Fibroblast of skin of scalp (primary cell): ENCODE measurements around the gene CNOT6L.
"Not testable (repeated sequence)": the region's sequence is repeated elsewhere in the genome, so short reads cannot be mapped to it uniquely, and the experiment has no call there.

Experiments used
- DNase-seq: peaks from one replicate; pipeline ENCODE4 v3.0.0-alpha.2; 2013

The CNOT6L gene

DNA sequence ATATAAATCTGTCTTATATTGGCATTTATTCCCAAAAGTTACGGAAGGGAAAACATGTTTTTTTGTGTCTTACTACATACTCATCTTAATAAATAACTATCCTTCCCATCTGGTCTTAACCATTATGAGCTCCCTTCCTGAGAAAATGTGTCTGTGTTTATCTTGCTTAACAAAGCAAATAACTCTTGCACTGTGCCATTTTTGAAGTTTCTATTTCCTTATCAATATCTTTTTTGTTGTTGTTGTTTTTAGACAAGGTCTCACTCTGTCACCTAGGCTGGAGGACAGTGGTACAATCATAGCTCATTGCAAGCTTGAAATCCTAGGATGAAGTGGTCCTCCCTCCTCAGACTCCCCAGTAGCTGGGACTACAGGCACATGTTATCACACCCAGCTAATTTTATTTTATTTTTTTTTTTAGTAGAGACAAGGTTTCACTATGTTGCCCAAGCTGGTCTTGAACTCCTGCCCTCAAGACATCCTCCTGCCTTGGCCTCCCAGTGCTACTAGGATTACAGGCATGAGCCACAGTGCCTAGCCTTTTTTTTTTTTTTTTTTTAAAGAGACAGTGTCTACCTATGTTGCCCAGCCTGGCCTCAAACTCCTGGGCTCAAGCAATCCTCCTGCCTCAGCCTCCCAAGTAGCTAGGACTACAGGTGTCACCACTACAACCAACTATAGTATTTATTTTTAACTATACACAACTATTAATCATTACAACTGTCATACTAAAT, 36.9 kb downstream of the CNOT6L start:
- no peak for DNase-seq

- not testable (repeated sequence) for DNase-seq
Measured at GRCh38 chr4:77780762-77781161, 38.4 kb downstream of the CNOT6L start.

GRCh38 chr4:77777135-77777807, 41.9 kb downstream of the CNOT6L start:
- DNase-seq = no peak

- no peak for DNase-seq
Measured at GRCh38 chr4:77776182-77777134, 42.7 kb downstream of the CNOT6L start.

- no peak for DNase-seq
Measured at GRCh38 chr4:77773101-77773500, 46.1 kb downstream of the CNOT6L start.

GRCh38 chr4:77771566-77771965, 47.6 kb downstream of the CNOT6L start:
- no peak for DNase-seq

DNA sequence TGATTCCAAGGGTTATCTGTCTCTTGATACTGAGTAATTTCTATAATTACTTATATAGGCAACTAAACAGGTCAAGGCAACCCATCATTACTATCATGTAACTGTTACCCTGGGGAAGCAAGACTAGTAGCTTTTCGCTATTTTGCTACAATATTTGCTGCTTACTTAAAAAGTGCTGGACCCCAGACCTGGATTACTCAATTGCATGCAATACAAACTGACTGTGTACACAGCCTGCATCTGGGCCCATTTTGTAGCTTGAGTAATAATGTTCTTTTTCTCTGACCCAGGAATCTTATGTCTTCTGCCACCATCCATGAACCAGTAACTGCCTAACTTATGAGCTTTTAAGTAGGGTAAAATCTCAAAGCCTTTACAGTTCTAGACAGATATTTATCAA, 53.4 kb downstream of the CNOT6L start:
- no peak for DNase-seq

GRCh38 chr4:77762531-77762930, 56.6 kb downstream of the CNOT6L start:
- no peak for DNase-seq

DNA sequence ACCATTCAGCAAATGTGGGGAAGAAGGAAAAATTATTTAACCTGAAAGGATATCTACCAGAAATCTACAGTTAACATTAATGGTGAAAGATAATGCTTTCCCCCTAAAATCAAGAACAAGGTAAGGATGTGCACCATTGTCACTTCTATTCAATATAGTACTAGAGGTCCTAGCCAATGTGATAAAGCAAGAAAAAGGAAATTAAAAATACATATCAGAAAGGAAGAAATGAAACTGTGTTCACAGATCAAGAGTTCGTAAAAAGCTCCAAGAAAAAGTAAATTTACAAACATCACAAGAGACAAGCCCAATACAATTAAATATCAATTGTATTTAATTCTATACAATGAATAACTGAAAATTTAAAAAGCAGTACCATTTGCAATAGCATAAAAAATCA, 57.6 kb downstream of the CNOT6L start:
- no peak for DNase-seq

GRCh38 chr4:77758804-77759203, 60.4 kb downstream of the CNOT6L start:
- DNase-seq = no peak

GRCh38 chr4:77751764-77752163, 67.4 kb downstream of the CNOT6L start:
- no peak for DNase-seq

GRCh38 chr4:77745792-77746191, 73.4 kb downstream of the CNOT6L start:
- DNase-seq = no peak

DNA sequence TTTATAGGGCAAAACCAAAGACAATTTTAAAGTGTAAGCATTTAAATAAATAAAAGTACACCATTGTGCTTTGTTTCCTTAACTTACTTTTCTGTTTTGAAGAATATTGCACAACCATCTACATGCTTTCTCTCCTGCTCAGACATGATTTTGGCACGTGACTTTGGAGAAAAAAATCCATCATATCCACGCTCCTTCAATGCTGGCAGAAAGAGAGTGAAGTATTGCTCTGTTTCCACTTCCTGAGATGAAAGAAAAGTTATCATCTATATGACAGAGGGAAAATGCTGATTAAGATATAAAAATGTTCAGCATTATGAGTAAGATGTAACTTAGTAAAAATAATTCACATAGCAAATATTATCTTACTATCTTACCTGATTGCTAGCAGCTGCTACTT, 77.1 kb downstream of the CNOT6L start:
- no peak for DNase-seq

- no peak for DNase-seq
Measured at GRCh38 chr4:77740480-77740879, 78.7 kb downstream of the CNOT6L start.

DNA sequence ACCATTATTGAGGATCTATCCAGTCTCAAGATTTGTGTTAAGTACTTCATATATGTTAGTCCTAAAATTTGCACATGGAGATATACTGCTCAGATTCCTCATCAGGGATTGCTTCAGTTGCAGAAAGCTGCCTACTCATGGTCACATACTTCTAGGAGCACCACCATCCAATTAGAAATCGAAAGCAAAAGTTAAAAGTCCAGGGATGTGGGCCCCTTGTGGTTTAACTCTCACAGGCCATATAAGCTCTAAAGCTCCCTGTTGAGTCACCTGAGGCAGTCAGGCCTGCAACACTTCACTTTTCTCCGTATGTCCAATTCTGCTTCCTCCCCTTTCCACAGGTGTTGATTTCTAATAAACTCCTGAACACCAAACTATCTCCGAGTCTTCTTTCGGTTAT, 84.2 kb downstream of the CNOT6L start:
- peak; percentile 52 for DNase-seq

GRCh38 chr4:77731656-77732055, 87.5 kb downstream of the CNOT6L start:
- DNase-seq = no peak

- DNase-seq = no peak
Measured at GRCh38 chr4:77728420-77728819, 90.7 kb downstream of the CNOT6L start.

- no peak for DNase-seq
Measured at GRCh38 chr4:77721073-77721472, 98.1 kb downstream of the CNOT6L start.

GRCh38 chr4:77718500-77718899, 100.7 kb downstream of the CNOT6L start:
- peak; percentile 6 for DNase-seq

- DNase-seq = no peak
Measured at GRCh38 chr4:77715414-77716290, 103.5 kb downstream of the CNOT6L start.

DNA sequence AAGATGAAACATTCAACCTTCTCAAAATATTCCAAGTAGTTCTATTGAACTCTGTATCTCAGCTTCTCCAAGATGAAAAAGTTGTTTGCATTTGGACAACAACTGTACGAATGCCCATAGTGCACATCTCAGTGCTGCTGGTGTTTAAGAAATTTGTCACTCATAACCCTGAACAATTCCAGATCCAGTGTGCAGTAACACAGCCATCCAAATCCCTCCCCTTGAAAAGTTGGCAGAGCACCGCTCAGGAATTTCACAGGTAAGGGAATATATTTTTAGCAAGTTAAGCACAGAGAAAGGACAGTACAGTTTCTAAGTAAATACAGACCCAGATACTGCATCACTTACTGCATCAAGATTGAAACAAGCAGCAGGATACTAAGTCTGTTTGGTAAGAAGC, 104.7 kb downstream of the CNOT6L start:
- no peak for DNase-seq

DNA sequence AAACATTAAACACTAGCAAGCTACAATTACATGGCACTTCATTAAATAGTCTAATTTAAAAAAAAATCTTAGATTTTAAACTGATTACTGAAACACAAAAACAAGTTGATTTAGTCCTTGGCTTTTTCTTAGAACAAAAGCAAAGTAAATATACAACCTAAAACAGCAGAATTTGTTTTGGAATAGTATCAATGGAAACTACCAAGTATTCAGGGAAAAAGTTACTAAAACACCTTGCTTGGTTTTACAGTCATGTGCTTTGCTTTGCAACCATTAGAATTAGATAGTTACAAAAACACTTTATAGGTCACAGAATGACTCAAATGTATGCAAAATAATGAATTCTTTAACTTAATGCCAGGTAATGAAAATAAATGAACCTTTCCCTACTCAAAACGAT, 105.3 kb downstream of the CNOT6L start:
- DNase-seq = no peak
